NCI-H774 (cell line): ENCODE data around the gene WDR86.

Source experiments
- DNase-seq: peaks from one replicate; lab custom pipeline; 2025; lab: John Stamatoyannopoulos, UW

The WDR86 gene

GRCh38 chr7:151439855-151440798 is 30.3 kb upstream of the WDR86 start, which contains the start of gene CRYGN:
Gene CRYGN (minus strand): TSS chr7:151440141. CDS start chr7:151439917, 224 bp downstream.
- DNase-seq: no peak

- no peak for DNase-seq
Observed at GRCh38 chr7:151438864-151439601, 29.2 kb upstream of the WDR86 start.

- no peak for DNase-seq
Observed at GRCh38 chr7:151437866-151438516, 28.2 kb upstream of the WDR86 start.

GRCh38 chr7:151437159-151437553 is 27.3 kb upstream of the WDR86 start:
- DNase-seq: no peak

- no peak for DNase-seq
Observed at GRCh38 chr7:151436446-151437158, 26.8 kb upstream of the WDR86 start.

- no peak for DNase-seq
Observed at GRCh38 chr7:151435971-151436370, 26.1 kb upstream of the WDR86 start.

GRCh38 chr7:151435103-151435916 is 25.5 kb upstream of the WDR86 start:
- DNase-seq: no peak

GRCh38 chr7:151434549-151434948 is 24.7 kb upstream of the WDR86 start:
- no peak for DNase-seq

DNA sequence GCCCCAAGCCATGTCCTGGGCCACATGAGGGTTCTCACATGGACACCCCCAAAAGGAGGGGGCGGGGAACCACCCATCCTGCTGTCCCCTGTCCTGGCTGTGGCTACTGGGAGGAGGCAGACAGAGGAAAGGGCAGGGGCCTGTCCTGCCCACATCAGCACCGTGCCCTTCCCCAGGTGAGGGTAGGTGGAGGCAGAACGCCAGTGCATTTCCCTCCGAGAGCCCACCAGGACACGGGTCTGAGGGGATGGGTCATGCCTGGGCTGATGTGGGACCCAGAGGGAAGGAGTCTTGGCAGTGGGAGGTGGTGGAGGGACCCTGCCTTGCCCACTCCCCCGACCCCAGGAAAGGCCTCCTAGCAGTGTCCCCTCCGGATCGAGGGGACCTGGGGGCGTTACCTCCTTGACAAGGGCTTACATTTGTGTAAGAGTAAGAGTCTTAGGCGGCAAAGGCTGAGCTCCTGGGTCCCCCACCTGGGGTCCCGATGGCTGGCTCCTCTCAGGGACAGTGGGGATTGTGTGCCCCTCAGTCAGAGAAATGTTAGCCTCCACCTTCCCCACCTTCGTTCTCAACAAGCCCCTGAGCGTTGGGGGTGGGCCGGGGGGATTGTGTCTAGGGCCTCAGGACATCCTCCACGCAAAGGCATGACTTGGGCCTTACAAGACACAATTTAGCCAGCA is 24.0 kb upstream of the WDR86 start:
- DNase-seq: no peak

DNA sequence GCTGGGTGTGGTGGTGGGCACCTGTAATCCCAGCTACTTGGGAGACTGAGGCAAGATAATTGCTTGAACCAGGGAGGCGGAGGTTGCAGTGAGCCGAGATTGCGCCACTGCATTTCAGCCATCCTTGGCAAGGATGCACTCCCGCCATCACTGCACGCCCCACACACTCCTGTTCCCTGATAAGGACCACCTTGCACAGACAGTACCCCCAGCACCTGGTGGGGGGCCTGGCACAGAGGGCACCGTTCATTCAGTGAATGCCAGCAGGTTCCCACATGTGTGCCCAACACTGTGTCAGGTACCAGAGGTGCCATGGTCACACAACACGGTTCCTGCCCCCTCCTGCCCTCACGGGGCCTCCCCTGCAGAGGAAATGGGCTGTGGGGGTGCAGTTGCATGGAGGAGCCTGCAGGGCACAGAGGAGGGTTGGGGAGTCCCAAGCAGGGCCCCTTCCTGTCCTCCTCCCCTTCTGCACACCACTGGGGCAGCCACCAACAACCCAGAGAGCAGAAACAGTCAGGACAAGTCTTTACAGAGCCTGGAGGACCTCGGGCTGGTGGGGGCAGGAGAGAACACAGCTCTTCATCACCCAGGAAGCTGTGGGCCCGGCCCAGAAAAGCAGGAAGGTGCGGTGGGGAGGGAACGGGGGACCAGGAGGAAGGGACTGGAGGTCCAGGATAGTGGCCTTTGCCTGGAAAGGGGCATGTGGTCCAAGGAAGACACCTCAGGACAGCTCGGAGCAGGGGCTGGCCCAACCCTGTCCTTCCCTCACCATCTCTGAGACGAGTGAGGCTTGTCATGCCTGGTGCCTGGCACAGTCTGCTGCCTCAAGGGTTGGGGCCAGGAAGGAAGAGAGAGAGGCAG is 23.1 kb upstream of the WDR86 start:
- no peak for DNase-seq

- DNase-seq: no peak
Observed at GRCh38 chr7:151431768-151432311, 22.0 kb upstream of the WDR86 start.

- DNase-seq: no peak
Observed at GRCh38 chr7:151431281-151431767, 21.5 kb upstream of the WDR86 start.

- no peak for DNase-seq
Observed at GRCh38 chr7:151430391-151431205, 20.8 kb upstream of the WDR86 start.

GRCh38 chr7:151429560-151430331 is 19.9 kb upstream of the WDR86 start:
- peak; percentile 77 for DNase-seq

GRCh38 chr7:151429237-151429559 is 19.4 kb upstream of the WDR86 start:
- no peak for DNase-seq

DNA sequence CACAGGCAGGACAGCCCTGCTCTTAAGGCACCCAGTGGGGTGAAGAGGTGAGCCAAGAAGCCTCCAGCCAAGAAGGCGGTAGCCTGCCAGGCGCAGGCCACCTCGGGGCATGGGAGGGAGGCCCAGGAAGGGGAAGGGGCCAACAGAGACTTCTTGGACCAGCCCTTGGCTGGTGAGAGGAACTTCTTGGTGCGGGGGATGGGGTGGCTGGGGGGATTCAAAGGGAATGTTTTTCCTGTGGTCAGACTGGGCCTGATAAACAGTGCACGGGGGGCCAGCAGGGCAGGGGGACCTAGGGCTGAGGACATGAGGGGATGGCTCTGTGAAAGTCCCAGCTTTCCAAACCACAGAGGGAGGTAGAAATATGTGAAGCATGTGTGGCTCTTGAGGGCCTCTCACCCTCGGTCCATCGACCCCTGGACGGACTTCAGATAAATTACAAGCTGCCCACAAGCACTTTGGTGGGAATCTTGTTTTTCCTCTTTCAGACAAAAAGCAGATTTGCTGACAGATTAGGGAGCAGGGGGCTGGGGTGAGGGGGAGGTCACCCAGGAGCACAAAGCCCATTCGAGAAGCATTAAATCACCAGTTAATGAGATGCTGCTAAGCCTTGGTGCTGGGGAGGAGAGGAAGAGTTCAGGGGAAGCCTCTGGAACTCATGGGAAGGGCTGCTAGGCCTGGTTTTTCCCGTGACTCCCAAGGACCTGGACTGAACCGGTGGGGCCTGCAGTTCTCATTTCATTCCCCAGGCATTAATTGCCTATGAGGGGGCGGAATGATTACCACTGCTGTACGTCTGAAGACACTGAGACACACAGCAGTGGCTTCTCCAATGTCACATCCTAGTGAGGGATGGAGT is 18.8 kb upstream of the WDR86 start:
- DNase-seq: no peak
